Cardiac muscle cell (in vitro differentiated cells and primary cell): ENCODE data around the gene CEACAM19. TPM values are rescaled to one million over a fixed set of nuclear protein-coding genes. Genes with fewer than 3 reads are reported as not detected.
"Not testable (repeated sequence)": the region's sequence is repeated elsewhere in the genome, so short reads cannot be mapped to it uniquely, and the experiment has no call there.

Experiments used
- DNase-seq, 2 donors: peaks; one replicate each; pipeline versions ENCODE4 v3.0.0 to v3.0.0-alpha.2; 2010 to 2017; ENCODE audit warnings: low read depth in 1 of 2, low spot score in 1 of 2
- H3K27ac ChIP-seq: fragments of 200-600 bp; sonication (generic); 2 replicates; pipeline ENCODE4 v1.5.1; 2016
- H3K27me3 ChIP-seq: fragments of 200-600 bp; sonication (generic); 2 replicates; pipeline ENCODE4 v1.6.0; 2016; ENCODE audit warnings: control low read depth
- H3K36me3 ChIP-seq: fragments of 200-600 bp; sonication (generic); 2 replicates; pipeline ENCODE4 v1.5.1; 2016; ENCODE audit warnings: control low read depth
- H3K4me1 ChIP-seq: fragments of 200-600 bp; sonication (generic); 2 replicates; pipeline ENCODE4 v1.8.1; 2017; ENCODE audit warnings: low read depth, mild to moderate bottlenecking, mixed run types
- H3K4me3 ChIP-seq: fragments of 200-600 bp; sonication (generic); 2 replicates; pipeline ENCODE4 v1.5.1; 2016; ENCODE audit warnings: mild to moderate bottlenecking
- H3K9me3 ChIP-seq: fragments of 200-600 bp; sonication (generic); 2 replicates; pipeline ENCODE4 v1.5.1; 2017; ENCODE audit warnings: low read depth, mild to moderate bottlenecking, control low read depth
- polyA plus RNA-seq: library from polyadenylated mRNA; unstranded; fragments of >200 nt; fragmentation: Nextera tagmentation; extraction: Ambion mirVana; gene quantifications from 2 replicates; pipeline ENCODE4 v1.2.1, GENCODE V29; 2016
- total RNA-seq: library from RNA; depleted of rRNA; stranded (reverse); fragments of >200 nt; gene quantifications from 2 replicates; pipeline ENCODE4 v1.2.3, GENCODE V29; 2016
- TF ChIP-seq, protein P1 (sequence below): IDR thresholded peaks from 2 replicates; pipeline ENCODE4 v1.5.1; 2012; ENCODE audit warnings: low read depth, mild to moderate bottlenecking, low read length

The CEACAM19 gene
- total and polyA plus RNA-seq, 2 experiments from 2014 or later, result 4.3 to 8.4 TPM

GRCh38 chr19:44706506-44707236 lies 35.4 kb downstream of the CEACAM19 start:
- no peaks in the 10 kb centered on the region for H3K36me3 ChIP-seq
- TF ChIP-seq, protein P1, sequence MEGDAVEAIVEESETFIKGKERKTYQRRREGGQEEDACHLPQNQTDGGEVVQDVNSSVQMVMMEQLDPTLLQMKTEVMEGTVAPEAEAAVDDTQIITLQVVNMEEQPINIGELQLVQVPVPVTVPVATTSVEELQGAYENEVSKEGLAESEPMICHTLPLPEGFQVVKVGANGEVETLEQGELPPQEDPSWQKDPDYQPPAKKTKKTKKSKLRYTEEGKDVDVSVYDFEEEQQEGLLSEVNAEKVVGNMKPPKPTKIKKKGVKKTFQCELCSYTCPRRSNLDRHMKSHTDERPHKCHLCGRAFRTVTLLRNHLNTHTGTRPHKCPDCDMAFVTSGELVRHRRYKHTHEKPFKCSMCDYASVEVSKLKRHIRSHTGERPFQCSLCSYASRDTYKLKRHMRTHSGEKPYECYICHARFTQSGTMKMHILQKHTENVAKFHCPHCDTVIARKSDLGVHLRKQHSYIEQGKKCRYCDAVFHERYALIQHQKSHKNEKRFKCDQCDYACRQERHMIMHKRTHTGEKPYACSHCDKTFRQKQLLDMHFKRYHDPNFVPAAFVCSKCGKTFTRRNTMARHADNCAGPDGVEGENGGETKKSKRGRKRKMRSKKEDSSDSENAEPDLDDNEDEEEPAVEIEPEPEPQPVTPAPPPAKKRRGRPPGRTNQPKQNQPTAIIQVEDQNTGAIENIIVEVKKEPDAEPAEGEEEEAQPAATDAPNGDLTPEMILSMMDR, result no peak
- no peaks in the 10 kb centered on the region for H3K27me3 ChIP-seq
- no peak overlapping the region for H3K4me3 ChIP-seq
- no peak overlapping the region for H3K27ac ChIP-seq
- DNase-seq, result no peak
- H3K9me3 ChIP-seq, result no peaks in the 10 kb centered on the region
- no peaks in the 10 kb centered on the region for H3K4me1 ChIP-seq

DNA sequence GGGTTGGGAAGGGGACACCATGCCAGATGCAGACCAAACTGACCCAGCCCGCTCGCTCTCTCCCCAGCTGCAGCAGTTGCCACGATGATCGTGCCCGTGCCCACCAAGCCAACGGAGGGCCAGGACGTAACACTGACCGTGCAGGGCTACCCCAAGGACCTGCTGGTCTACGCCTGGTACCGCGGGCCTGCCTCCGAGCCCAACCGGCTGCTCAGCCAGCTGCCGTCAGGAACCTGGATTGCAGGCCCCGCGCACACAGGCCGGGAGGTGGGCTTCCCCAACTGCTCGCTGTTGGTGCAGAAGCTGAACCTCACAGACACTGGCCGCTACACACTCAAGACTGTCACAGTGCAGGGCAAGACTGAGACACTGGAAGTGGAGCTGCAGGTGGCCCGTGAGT lies 36.5 kb downstream of the CEACAM19 start:
- TF ChIP-seq, protein P1, result no peak
- no peak overlapping the region for H3K4me3 ChIP-seq
- no peak for DNase-seq
- H3K36me3 ChIP-seq, result no peaks in the 10 kb centered on the region
- no peaks in the 10 kb centered on the region for H3K9me3 ChIP-seq
- no peaks in the 10 kb centered on the region for H3K27me3 ChIP-seq
- H3K4me1 ChIP-seq, result no peaks in the 10 kb centered on the region
- H3K27ac ChIP-seq, result no peak overlapping the region

GRCh38 chr19:44708940-44709339 lies 37.7 kb downstream of the CEACAM19 start:
- no peaks in the 10 kb centered on the region for H3K36me3 ChIP-seq
- no peaks in the 10 kb centered on the region for H3K9me3 ChIP-seq
- no peak overlapping the region for H3K4me3 ChIP-seq
- H3K27me3 ChIP-seq, result no peaks in the 10 kb centered on the region
- no peaks in the 10 kb centered on the region for H3K4me1 ChIP-seq
- no peak overlapping the region for H3K27ac ChIP-seq
- TF ChIP-seq, protein P1, result no peak
- DNase-seq, result no peak

GRCh38 chr19:44709434-44710266 lies 38.4 kb downstream of the CEACAM19 start:
- H3K27me3 ChIP-seq, H3K9me3 ChIP-seq, H3K27ac ChIP-seq: not testable (repeated sequence)

DNA sequence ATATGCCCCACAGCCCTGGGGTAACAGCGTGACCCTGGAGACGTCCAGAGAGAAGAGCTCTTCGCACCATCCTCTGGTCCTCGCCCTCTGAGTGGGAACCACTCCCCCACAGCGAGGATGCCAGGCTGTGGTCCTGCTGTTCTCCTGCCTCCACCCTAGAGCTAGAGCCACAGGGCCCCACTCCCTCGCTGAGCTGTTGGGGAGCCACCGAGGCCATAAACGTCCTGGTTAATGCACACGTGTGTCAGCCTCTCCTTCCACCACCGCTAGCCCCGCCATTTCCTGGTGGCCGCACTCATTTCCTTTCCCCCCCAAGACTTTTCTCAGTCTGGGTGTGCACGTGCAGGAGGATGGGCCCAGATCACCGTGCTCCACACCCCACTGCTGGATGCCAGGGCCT lies 39.2 kb downstream of the CEACAM19 start:
- H3K4me3 ChIP-seq, result no peak overlapping the region
- H3K4me1 ChIP-seq, result no peaks in the 10 kb centered on the region
- H3K36me3 ChIP-seq, result no peaks in the 10 kb centered on the region
- TF ChIP-seq, protein P1, result no peak
- H3K27ac ChIP-seq, result no peak overlapping the region
- no peaks in the 10 kb centered on the region for H3K27me3 ChIP-seq
- no peaks in the 10 kb centered on the region for H3K9me3 ChIP-seq
- no peak for DNase-seq

More at GRCh38 chr19:44709434-44710266, 38.4 kb downstream of the CEACAM19 start:
- not testable (repeated sequence) for H3K4me1 ChIP-seq, DNase-seq, H3K4me3 ChIP-seq, H3K36me3 ChIP-seq
